Tibial artery (tissue), 4 donors: ENCODE results near the gene PIEZO2.

Experiments used
- DNase-seq, 2 donors: peaks; one replicate each; pipeline ENCODE4 v3.0.0-alpha.2; 2019
- H3K27ac ChIP-seq, 2 donors: fragments of 200-600 bp; sonication (generic) in 1 of 2; 1 replicate in 1 of 2; 2 replicates in 1 of 2; pipeline ENCODE4 v1.5.1; 2018 to 2019; ENCODE audit warnings: mild to moderate bottlenecking in 1 of 2
- H3K27me3 ChIP-seq, 2 donors: fragments of 200-600 bp; sonication (generic) in 1 of 2; one replicate each; pipeline versions ENCODE4 v1.5.1 to v1.6.0; 2016 to 2019
- H3K36me3 ChIP-seq, 3 donors: fragments of 200-600 bp; sonication (generic) in 2 of 3; one replicate each; pipeline ENCODE4 v1.5.1; 2016 to 2019; ENCODE audit warnings: mild to moderate bottlenecking in 2 of 3
- H3K4me1 ChIP-seq, 4 donors: fragments of 200-600 bp; sonication (generic) in 2 of 4; 1 replicate in 3 of 4; 2 replicates in 1 of 4; pipeline ENCODE4 v1.5.1; 2016 to 2019
- H3K4me3 ChIP-seq, 2 donors: fragments of 200-600 bp; sonication (generic) in 1 of 2; 1 replicate in 1 of 2; 2 replicates in 1 of 2; pipeline ENCODE4 v1.5.1; 2018 to 2019; ENCODE audit warnings: mild to moderate bottlenecking in 2 of 2
- H3K9me3 ChIP-seq, 3 donors: fragments of 200-600 bp; sonication (generic) in 1 of 3; one replicate each; pipeline ENCODE4 v1.5.1; 2016 to 2019
- CTCF ChIP-seq, 2 experiments: fragments of 200-600 bp in 1 of 2; fragments of 450-650 bp in 1 of 2; IDR thresholded peaks; one replicate each; pipeline ENCODE4 v1.5.1; 2017 to 2019; ENCODE audit warnings: antibody characterized with exemption in 2 of 2, mild to moderate bottlenecking in 1 of 2, moderate library complexity in 1 of 2
- intact Hi-C: fragments of 100-400 bp; cut with DNase I; formaldehyde crosslinking; loops from one replicate; pipeline ENCODE4 v1.15.0; 2023; ENCODE audit warnings: low total_unique reads

The PIEZO2 gene

GRCh38 chr18:10953672-10954071 lies 195.7 kb downstream of the PIEZO2 start:
- Histone ChIP-seq H3K4me3 (no peak overlapping the region), H3K4me1 (no peaks in the 10 kb centered on the region), H3K27ac (no peak overlapping the region), H3K27me3 (no peaks in the 10 kb centered on the region), H3K36me3 (no peaks in the 10 kb centered on the region), H3K9me3 (no peaks in the 10 kb centered on the region)
- intact Hi-C loops: no loop called here
- DNase-seq: no peak
- no peak for TF ChIP-seq CTCF (IDR thresholded peaks at IDR 0.05)

GRCh38 chr18:10951631-10952544 lies 197.5 kb downstream of the PIEZO2 start:
- Histone ChIP-seq H3K36me3 (no peaks in the 10 kb centered on the region), H3K4me3 (no peak overlapping the region), H3K4me1 (no peaks in the 10 kb centered on the region), H3K9me3 (peaks cover 0 to 7% (median 0%) of the 10 kb centered on the region in 3 donors), H3K27me3 (no peaks in the 10 kb centered on the region), H3K27ac (no peak overlapping the region)
- no peak for TF ChIP-seq CTCF (IDR thresholded peaks at IDR 0.05)
- DNase-seq: no peak
- intact Hi-C loops: no loop called here

DNA sequence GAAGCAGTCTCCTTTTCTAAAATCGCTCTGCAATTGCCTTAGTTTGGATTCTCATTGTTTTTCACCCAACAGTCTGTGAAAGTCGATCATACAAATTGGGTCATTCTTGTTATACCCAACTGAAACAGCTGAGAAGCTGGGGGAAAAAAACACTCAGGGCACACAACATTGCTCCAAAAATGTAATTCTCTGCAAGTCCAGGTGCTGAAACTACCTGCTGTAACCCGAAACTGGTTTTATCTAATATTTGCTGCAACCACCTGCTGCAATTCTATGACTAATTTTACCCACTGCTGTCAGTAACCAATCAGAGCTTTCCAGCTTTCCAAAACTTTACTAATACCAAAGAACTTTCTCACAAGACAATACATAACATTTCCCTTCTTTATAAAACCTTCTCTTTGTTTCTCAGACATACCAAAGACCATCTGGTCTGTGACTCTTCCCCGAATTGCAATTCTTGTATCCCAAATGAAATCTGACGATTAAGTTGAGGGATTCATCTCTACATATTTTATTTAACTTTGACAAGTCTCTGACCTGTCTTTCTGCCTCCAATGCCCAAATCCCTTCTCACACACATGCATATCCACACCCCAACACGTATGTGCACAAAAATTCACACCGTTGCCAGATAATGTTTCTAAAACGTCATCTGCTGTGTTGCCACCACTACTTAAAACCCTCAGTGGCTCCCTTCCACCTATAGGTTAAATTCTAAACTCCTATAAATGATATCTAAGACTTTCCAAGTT lies 198.3 kb downstream of the PIEZO2 start:
- Histone ChIP-seq H3K36me3 (no peaks in the 10 kb centered on the region), H3K27ac (no peak overlapping the region), H3K27me3 (no peaks in the 10 kb centered on the region), H3K4me1 (no peaks in the 10 kb centered on the region), H3K4me3 (no peak overlapping the region), H3K9me3 (peaks cover 0 to 16% (median 6%) of the 10 kb centered on the region in 3 donors)
- intact Hi-C loops: no loop called here
- no peak for DNase-seq
- TF ChIP-seq CTCF (IDR thresholded peaks at IDR 0.05): no peak

DNA sequence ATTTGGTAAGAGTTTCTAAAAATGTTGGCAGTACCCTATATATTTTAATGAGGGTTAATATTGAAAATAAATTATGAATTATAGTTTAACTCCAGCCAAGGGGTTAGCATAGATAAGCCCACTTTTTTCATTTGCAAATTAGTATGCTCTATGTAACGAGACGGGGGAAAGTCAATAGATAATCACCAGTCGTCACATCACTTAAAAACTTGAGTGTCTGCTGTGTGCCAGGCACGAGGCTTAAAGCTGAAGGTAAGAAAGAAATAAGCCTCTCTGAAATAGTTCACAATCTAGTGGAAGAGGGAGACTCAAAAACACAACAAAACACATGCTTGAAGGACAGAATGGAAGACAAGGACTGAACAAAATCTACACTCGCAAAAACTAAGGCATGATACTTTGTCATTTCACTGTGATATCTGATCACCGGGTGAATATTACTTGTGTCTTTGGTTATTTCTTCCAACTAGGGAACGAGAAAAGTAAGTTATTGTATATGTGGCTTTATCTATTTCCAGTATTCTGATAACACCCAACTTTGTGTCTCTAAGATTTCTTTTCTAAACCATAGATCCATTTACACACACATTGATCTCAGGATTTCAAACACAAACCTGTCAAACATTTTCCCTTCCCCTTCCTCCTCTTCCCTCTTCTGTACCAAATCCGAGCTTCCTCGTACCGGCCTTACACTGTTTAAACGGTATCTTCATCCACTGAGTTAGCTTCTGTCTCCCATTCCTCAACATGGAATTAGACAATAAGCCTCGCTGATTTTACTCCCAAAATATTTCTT lies 199.1 kb downstream of the PIEZO2 start:
- H3K4me1 ChIP-seq: no peaks in the 10 kb centered on the region
- intact Hi-C loops: no loop called here
- no peak overlapping the region for H3K4me3 ChIP-seq
- no peak overlapping the region for H3K27ac ChIP-seq
- H3K9me3 ChIP-seq: peaks cover 0 to 24% (median 14%) of the 10 kb centered on the region in 3 donors
- H3K27me3 ChIP-seq: no peaks in the 10 kb centered on the region
- no peaks in the 10 kb centered on the region for H3K36me3 ChIP-seq
- no peak for TF ChIP-seq CTCF (IDR thresholded peaks at IDR 0.05)
- DNase-seq: no peak

DNA sequence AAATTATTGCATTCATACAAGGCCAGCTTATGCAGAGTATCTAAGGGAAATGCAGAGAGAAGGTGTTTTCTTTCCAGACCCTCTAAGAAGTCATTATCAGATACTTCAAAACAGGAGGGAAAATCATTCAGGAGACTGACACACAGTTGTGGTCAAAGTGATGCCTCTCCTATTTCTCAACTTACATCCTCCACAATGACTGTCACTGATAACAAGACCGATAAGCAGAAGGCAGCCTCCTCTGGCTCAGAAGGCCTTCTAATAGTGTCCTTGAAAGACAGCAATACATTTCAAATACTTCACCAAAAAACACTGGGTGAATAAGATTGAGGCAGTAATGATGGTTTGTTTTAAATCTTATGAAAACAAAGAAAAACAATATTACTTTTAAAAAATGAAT lies 199.7 kb downstream of the PIEZO2 start:
- no peak for TF ChIP-seq CTCF (IDR thresholded peaks at IDR 0.05)
- Histone ChIP-seq H3K9me3 (peaks cover 0 to 30% (median 19%) of the 10 kb centered on the region in 3 donors), H3K36me3 (no peaks in the 10 kb centered on the region), H3K4me1 (no peaks in the 10 kb centered on the region), H3K4me3 (no peak overlapping the region), H3K27me3 (no peaks in the 10 kb centered on the region), H3K27ac (no peak overlapping the region)
- intact Hi-C loops: no loop called here
- no peak for DNase-seq
